GM10248 (cell line): ENCODE measurements around the gene CDH23.

Source experiments
- CTCF ChIA-PET: fragments of 300-600 bp; sonication (Branson Sonifier 250); formaldehyde crosslinking; extraction: SDS; loops from one replicate; lab custom pipeline; 2021; ENCODE audit warnings: antibody characterized with exemption; lab: Yijun Ruan, JAX
- POLR2A ChIA-PET: fragments of 350-650 bp; sonication (Branson Sonifier 250); formaldehyde crosslinking; extraction: SDS; loops from one replicate; lab custom pipeline; 2020; ENCODE audit warnings: antibody characterized with exemption; lab: Yijun Ruan, JAX
- DNase-seq: peaks from one replicate; pipeline ENCODE4 v3.0.0; 2012; ENCODE audit errors: extremely low spot score
- CTCF ChIP-seq: IDR thresholded peaks from 2 replicates; pipeline ENCODE4 v1.5.1; 2012; ENCODE audit warnings: mild to moderate bottlenecking, low read depth; ENCODE audit errors: extremely low read depth, missing control alignments, control extremely low read depth

Gene CDH23

GRCh38 chr10:71740069-71740653, 343.4 kb downstream of the CDH23 start:
- no peak for DNase-seq
- POLR2A ChIA-PET = no interaction called here
- no peak for TF ChIP-seq CTCF
- CTCF ChIA-PET = interaction anchor here (1.5 to 3.9 kb wide), 2 partner anchors 9 to 34 kb away, joined by 3 to 19 read pairs; no protein-coding TSS in a partner anchor

- no peak for TF ChIP-seq CTCF
- ChIA-PET CTCF (interaction anchor here (1.4 to 3.9 kb wide), 3 partner anchors 9 to 44 kb away, joined by 3 to 19 read pairs (median 5); no protein-coding TSS in a partner anchor), POLR2A (no interaction called here)
- DNase-seq = no peak
Measured at GRCh38 chr10:71741029-71741428, 344.3 kb downstream of the CDH23 start.

DNA sequence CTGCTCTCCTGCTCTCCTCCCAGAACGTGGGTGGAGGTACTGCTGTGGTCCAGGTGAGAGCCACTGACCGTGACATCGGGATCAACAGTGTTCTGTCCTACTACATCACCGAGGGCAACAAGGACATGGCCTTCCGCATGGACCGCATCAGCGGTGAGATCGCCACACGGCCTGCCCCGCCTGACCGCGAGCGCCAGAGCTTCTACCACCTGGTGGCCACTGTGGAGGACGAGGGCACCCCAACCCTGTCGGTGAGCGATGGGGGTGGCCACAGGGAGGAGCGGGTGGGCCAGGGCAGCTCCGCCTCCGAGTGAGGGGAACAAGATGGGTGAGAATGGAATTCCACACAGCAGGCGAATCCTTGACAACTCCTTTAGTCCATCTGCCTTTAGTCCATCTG, 345.0 kb downstream of the CDH23 start:
- CTCF ChIA-PET = interaction anchor here (0.7 to 3.9 kb wide), 4 partner anchors 10 to 44 kb away, joined by 3 to 19 read pairs (median 4); no protein-coding TSS in a partner anchor
- no peak for TF ChIP-seq CTCF
- POLR2A ChIA-PET = no interaction called here
- DNase-seq = no peak

- DNase-seq = no peak
- ChIA-PET POLR2A (no interaction called here), CTCF (interaction anchor here (0.7 to 3.9 kb wide), 7 partner anchors 10 to 45 kb away, joined by 3 to 19 read pairs (median 4); no protein-coding TSS in a partner anchor)
- TF ChIP-seq CTCF = no peak
Measured at GRCh38 chr10:71742301-71743088, 345.8 kb downstream of the CDH23 start.

DNA sequence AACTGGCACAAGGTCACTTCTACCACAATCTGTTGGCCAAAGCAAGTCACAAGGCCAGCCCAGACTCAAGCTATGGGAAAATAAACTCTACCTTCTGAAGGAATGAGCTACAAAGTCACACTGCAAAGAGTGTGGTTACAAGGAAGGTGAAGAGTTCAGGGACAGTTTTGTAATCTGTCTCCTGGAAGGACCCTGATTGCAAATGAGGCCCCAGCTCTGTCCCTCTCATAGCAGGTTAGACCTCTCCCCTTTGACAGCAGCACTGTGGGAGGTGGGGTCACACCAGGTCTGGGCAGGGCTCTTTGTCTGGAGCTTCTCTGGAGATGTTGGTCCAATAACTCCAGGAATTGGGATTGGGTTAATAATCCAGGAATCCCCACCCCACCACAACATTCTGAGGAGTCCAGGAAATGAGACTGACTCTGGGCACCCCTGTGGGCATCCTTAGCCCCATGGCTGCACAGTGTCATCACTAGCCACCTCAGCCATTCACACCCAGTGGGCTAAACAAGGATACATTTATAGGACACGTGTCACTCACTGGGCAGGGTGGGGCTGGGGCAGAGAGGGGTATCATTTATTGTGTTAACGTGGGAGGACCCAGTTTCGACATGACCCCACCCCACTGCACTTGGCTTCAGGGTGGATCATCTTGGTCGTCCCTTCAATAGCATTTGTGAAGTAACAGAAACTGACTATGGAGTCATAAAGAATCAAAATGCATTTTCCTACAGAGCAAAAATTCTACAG, 346.5 kb downstream of the CDH23 start:
- POLR2A ChIA-PET = no interaction called here
- TF ChIP-seq CTCF = no peak
- CTCF ChIA-PET = interaction anchor here (0.9 to 3.9 kb wide), 6 partner anchors 9 to 47 kb away, joined by 3 to 19 read pairs (median 4); no protein-coding TSS in a partner anchor
- no peak for DNase-seq

DNA sequence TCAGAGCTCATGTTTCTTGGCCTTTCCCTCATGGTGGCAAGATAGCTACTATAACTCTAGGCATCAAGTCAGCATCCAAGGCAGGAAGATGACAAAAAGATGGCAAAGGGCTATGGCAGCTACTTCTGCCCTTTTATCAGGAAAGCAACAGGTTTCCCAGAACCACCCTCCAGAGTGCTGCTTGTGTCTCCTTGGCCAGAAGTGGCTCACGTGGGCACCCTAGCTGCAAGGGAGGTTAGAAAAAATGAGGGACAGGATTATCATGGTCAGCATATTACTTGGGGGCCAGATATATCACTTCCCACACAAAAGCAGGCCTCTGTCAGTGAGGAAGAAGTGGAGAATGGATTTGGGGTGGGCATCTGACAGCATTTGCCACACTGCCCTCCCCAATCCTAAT, 347.1 kb downstream of the CDH23 start:
- ChIA-PET CTCF (interaction anchor here (0.9 to 3.9 kb wide), 6 partner anchors 9 to 47 kb away, joined by 3 to 19 read pairs (median 4); no protein-coding TSS in a partner anchor), POLR2A (no interaction called here)

More for the DNA sequence above, 347.1 kb downstream of the CDH23 start:
- no peak for DNase-seq
- no peak for TF ChIP-seq CTCF
